A673 (cell line): ENCODE measurements around the gene BPTF. TPM values are rescaled to one million over a fixed set of nuclear protein-coding genes. Genes with fewer than 3 reads are reported as not detected.

ENCODE experiments used
- Bru-seq: library from RNA; stranded (reverse); fragments of 400-500 nt; gene quantifications from one replicate; lab custom pipeline; 2021; lab: Mats Ljungman, UMichigan
- BruChase-seq, 2 experiments: library from RNA; stranded (reverse); fragments of 400-500 nt; gene quantifications; one replicate each; lab custom pipeline; 2021; lab: Mats Ljungman, UMichigan
- BruUV-seq: library from RNA; stranded (reverse); fragments of 400-500 nt; replicated peaks from 2 replicates; lab custom pipeline; 2021; lab: Mats Ljungman, UMichigan
- CTCF ChIA-PET: fragments of 300-600 bp; sonication (Branson Sonifier 250); formaldehyde crosslinking; loops from one replicate; lab custom pipeline; 2022; ENCODE audit warnings: antibody characterized with exemption; lab: Charles Lee
- POLR2A ChIA-PET: fragments of 300-600 bp; sonication (Branson Sonifier 250); formaldehyde crosslinking; loops from one replicate; lab custom pipeline; 2022; ENCODE audit warnings: antibody characterized with exemption; ENCODE audit not compliant: low non-redundant PET; lab: Charles Lee
- DNase-seq: peaks from one replicate; pipeline ENCODE4 v3.0.0-alpha.2; 2015; ENCODE audit warnings: low spot score
- H3K27ac ChIP-seq: fragments of 200-600 bp; sonication (generic); 2 replicates; pipeline ENCODE4 v1.5.1; 2016; ENCODE audit warnings: mixed run types, low read depth, mild to moderate bottlenecking, mixed read lengths, antibody characterized with exemption, low read length; ENCODE audit not compliant: poor library complexity, severe bottlenecking
- H3K27me3 ChIP-seq: fragments of 200-600 bp; sonication (generic); replicated peaks from 2 replicates; pipeline ENCODE4 v1.6.1; 2017; ENCODE audit warnings: mixed run types, low read depth, mild to moderate bottlenecking, mixed read lengths, antibody characterized with exemption, low read length; ENCODE audit not compliant: insufficient read depth, poor library complexity
- H3K36me3 ChIP-seq: fragments of 200-600 bp; sonication (generic); 2 replicates; pipeline ENCODE4 v1.6.1; 2016; ENCODE audit warnings: mixed run types, mild to moderate bottlenecking, mixed read lengths, antibody characterized with exemption, low read length; ENCODE audit not compliant: insufficient read depth, poor library complexity, severe bottlenecking
- H3K4me1 ChIP-seq: fragments of 200-600 bp; sonication (generic); 2 replicates; pipeline ENCODE4 v1.6.1; 2017; ENCODE audit warnings: mixed run types, mild to moderate bottlenecking, mixed read lengths, antibody characterized with exemption, low read length; ENCODE audit not compliant: insufficient read depth, poor library complexity, severe bottlenecking
- H3K4me3 ChIP-seq: fragments of 200-600 bp; sonication (generic); 2 replicates; pipeline ENCODE4 v1.5.1; 2016; ENCODE audit warnings: low read depth, mixed run types, mild to moderate bottlenecking, mixed read lengths, low read length; ENCODE audit not compliant: poor library complexity, severe bottlenecking
- H3K9me3 ChIP-seq: fragments of 200-600 bp; sonication (generic); 2 replicates; pipeline ENCODE4 v1.6.1; 2016; ENCODE audit warnings: mixed run types, low read depth, mild to moderate bottlenecking, mixed read lengths, antibody characterized with exemption, low read length; ENCODE audit not compliant: poor library complexity, severe bottlenecking
- CTCF ChIP-seq: fragments of 300-800, 200-600 bp; sonication (generic); conservative IDR thresholded peaks from 2 replicates; pipeline ENCODE4 v1.5.1; 2017; ENCODE audit warnings: low read depth, mild to moderate bottlenecking, antibody characterized with exemption, low read length, moderate library complexity, mixed read lengths
- EZH2 ChIP-seq: fragments of 200-600 bp; sonication (generic); IDR thresholded peaks from 2 replicates; pipeline ENCODE4 v1.6.1; 2017; ENCODE audit warnings: borderline replicate concordance, low read depth, mild to moderate bottlenecking, mixed read lengths, antibody characterized with exemption, low read length; ENCODE audit not compliant: poor library complexity, severe bottlenecking
- intact Hi-C: fragments of 100-400 bp; cut with micrococcal nuclease; formaldehyde crosslinking; loops from one replicate; pipeline ENCODE4 v1.10.0; 2022; ENCODE audit not compliant: unreplicated experiment
- long read RNA-seq: library from polyadenylated mRNA; stranded (forward); transcript quantifications from one replicate; pipeline ENCODE4 v2.0.0, GENCODE V29; 2022
- total RNA-seq: library from RNA; stranded (reverse); gene quantifications from 2 replicates; pipeline ENCODE4 v1.2.3, GENCODE V29; 2021

The BPTF gene
- total RNA-seq = 108 and 109 TPM in 2 replicates
- percentile 90 among the genes with signal in this experiment for Bru-seq, nascent RNA
- percentile 90 among the genes with signal in this experiment for BruChase-seq, experiment 1, labeled RNA remaining after a 2-hour chase
- percentile 91 among the genes with signal in this experiment for BruChase-seq, experiment 2, labeled RNA remaining after a 6-hour chase
- long read RNA-seq, partial matches to known transcripts = 17 of 23 reads
- long read RNA-seq, other reads (novel, unspliced or antisense) = 6 of 23 reads

GRCh38 chr17:67824735-67825626 lies at the start of gene BPTF:
TSS of gene BPTF (plus strand) at chr17:67825503. CDS start at chr17:67825725, 222 bp downstream.
- POLR2A ChIA-PET = interaction anchor here (0.5 to 0.7 kb wide), 3 partner anchors 107 to 761 kb away, joined by 4 to 5 read pairs (median 4); partner anchors contain the start of gene NOL11
- BruUV-seq = no TSS peak

GRCh38 chr17:67779098-67779672 lies 46.1 kb upstream of the BPTF start:
- CTCF ChIA-PET = no interaction called here
- intact Hi-C loops = no loop called here
- no peak for TF ChIP-seq EZH2
- peak; percentile 76 for TF ChIP-seq CTCF

More at GRCh38 chr17:67824735-67825626, at the start of gene BPTF:
- Histone ChIP-seq H3K27ac (peak within 1 kb of the TSS; percentile 73), H3K4me1 (peaks cover 15% of the 10 kb centered on the region), H3K27me3 (no peaks in the 10 kb centered on the region), H3K9me3 (no peaks in the 10 kb centered on the region), H3K4me3 (peak within 1 kb of the TSS; percentile 80), H3K36me3 (no peaks in the 10 kb centered on the region)
- CTCF ChIA-PET = no interaction called here
- intact Hi-C loops = loop anchor here (5.0 kb wide), 1 partner anchor 108 kb away; the partner anchor contains the start of gene NOL11
- peak; percentile 75 for TF ChIP-seq CTCF
- no peak for TF ChIP-seq EZH2
- DNase-seq = peak; percentile 96

More at GRCh38 chr17:67779098-67779672, 46.1 kb upstream of the BPTF start:
- no TSS peak for BruUV-seq
- Histone ChIP-seq H3K4me1 (no peaks in the 10 kb centered on the region), H3K27ac (no peak overlapping the region), H3K36me3 (no peaks in the 10 kb centered on the region), H3K9me3 (no peaks in the 10 kb centered on the region), H3K27me3 (no peaks in the 10 kb centered on the region), H3K4me3 (no peak overlapping the region)
- peak; percentile 60 for DNase-seq
- POLR2A ChIA-PET = no interaction called here
